Smooth muscle cell (in vitro differentiated cells): ENCODE measurements around the gene ADGRG2. TPM values are rescaled to one million over a fixed set of nuclear protein-coding genes. Genes with fewer than 3 reads are reported as not detected.

Experiments
- DNase-seq: peaks from one replicate; lab custom pipeline; 2025; ENCODE audit not compliant: unreplicated experiment; lab: John Stamatoyannopoulos, UW
- H2AFZ ChIP-seq: fragments of 200-600 bp; sonication (generic); 2 replicates; pipeline ENCODE4 v1.6.0; 2016; ENCODE audit warnings: antibody characterized with exemption, low read depth, mild to moderate bottlenecking
- H3F3A ChIP-seq: fragments of 200-600 bp; sonication (generic); 2 replicates; pipeline ENCODE4 v1.6.0; 2017; ENCODE audit warnings: antibody characterized with exemption, low read depth
- H3K27ac ChIP-seq: fragments of 200-600 bp; sonication (generic); 2 replicates; pipeline ENCODE4 v1.5.1; 2016; ENCODE audit warnings: low read depth, mild to moderate bottlenecking
- H3K27me3 ChIP-seq: fragments of 200-600 bp; sonication (generic); 2 replicates; pipeline ENCODE4 v1.6.1; 2016; ENCODE audit warnings: low read depth, mild to moderate bottlenecking
- H3K36me3 ChIP-seq: fragments of 200-600 bp; sonication (generic); 2 replicates; pipeline ENCODE4 v1.5.1; 2016; ENCODE audit warnings: low read depth
- H3K4me1 ChIP-seq: fragments of 200-600 bp; sonication (generic); 2 replicates; pipeline ENCODE4 v1.5.1; 2016; ENCODE audit warnings: low read depth
- H3K4me2 ChIP-seq: fragments of 200-600 bp; sonication (generic); 2 replicates; pipeline ENCODE4 v1.6.0; 2016; ENCODE audit warnings: mild to moderate bottlenecking
- H3K4me3 ChIP-seq: fragments of 200-600 bp; sonication (generic); 2 replicates; pipeline ENCODE4 v1.5.1; 2016; ENCODE audit warnings: mild to moderate bottlenecking
- H3K79me2 ChIP-seq: fragments of 200-600 bp; sonication (generic); 2 replicates; pipeline ENCODE4 v1.6.0; 2016; ENCODE audit warnings: low read depth, mild to moderate bottlenecking
- H3K9ac ChIP-seq: fragments of 200-600 bp; sonication (generic); 2 replicates; pipeline ENCODE4 v1.6.0; 2016; ENCODE audit warnings: low read depth
- H3K9me3 ChIP-seq: fragments of 200-600 bp; sonication (generic); replicated peaks from 2 replicates; pipeline ENCODE4 v1.5.1; 2016; ENCODE audit warnings: low read depth
- H4K20me1 ChIP-seq: fragments of 200-600 bp; sonication (generic); 2 replicates; pipeline ENCODE4 v1.6.0; 2016; ENCODE audit warnings: low read depth
- CTCF ChIP-seq: fragments of 200-600 bp; sonication (generic); IDR thresholded peaks from 2 replicates; pipeline ENCODE4 v1.5.1; 2017; ENCODE audit warnings: borderline replicate concordance, mild to moderate bottlenecking, antibody characterized with exemption; ENCODE audit not compliant: insufficient read depth, poor library complexity, severe bottlenecking
- WGBS: methylation state at CpG from one replicate; pipeline ENCODE4 v1.1.7; 2016; ENCODE audit warnings: low lambda C conversion rate; 5-methylcytosine and 5-hydroxymethylcytosine counted together
- polyA plus RNA-seq: library from polyadenylated mRNA; unstranded; fragments of >200 nt; fragmentation: Nextera tagmentation; extraction: Ambion mirVana; gene quantifications from 2 replicates; pipeline ENCODE4 v1.2.1, GENCODE V29; 2016
- total RNA-seq: library from RNA; depleted of rRNA; stranded (reverse); fragments of >200 nt; gene quantifications from 2 replicates; pipeline ENCODE4 v1.2.3, GENCODE V29; 2014

Gene ADGRG2
- total and polyA plus RNA-seq, 2 experiments from 2014 or later: 0.09 TPM; not detected in 1

- WGBS: 76% methylated on average over 6 of the region's 6 CpGs
- Histone ChIP-seq H3K9ac (no peak overlapping the region), H2AFZ (no peak overlapping the region), H3F3A (no peaks in the 10 kb centered on the region), H3K79me2 (no peaks in the 10 kb centered on the region), H3K4me3 (no peak overlapping the region), H3K4me1 (no peaks in the 10 kb centered on the region), H3K27me3 (no peaks in the 10 kb centered on the region), H3K27ac (no peak overlapping the region), H3K36me3 (no peaks in the 10 kb centered on the region), H3K9me3 (peaks cover 3% of the 10 kb centered on the region), H4K20me1 (no peaks in the 10 kb centered on the region), H3K4me2 (no peak overlapping the region)
- TF ChIP-seq CTCF: no peak
- no peak for DNase-seq
Observed at GRCh38 chrX:19034025-19034424, 88.2 kb downstream of the ADGRG2 start.

DNA sequence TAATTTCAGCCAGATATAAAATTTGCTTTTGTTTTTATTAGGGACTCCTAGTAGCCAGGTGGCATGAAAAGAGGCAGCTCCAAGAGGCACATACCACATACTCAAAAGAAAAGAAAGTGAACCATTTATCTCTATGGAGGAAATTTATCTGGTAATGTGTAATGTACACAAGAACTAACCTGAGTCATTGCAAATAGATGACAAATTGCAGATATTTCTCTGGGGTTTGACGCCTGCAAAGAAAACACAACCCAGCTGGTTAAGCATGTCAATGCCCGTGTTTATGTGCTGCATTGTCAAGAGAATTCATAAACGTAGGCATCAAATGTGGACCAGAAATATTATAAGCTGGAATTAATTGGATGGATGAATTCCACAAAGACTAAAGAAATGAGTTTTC lies 91.5 kb downstream of the ADGRG2 start:
- no peak for DNase-seq
- Histone ChIP-seq H4K20me1 (no peaks in the 10 kb centered on the region), H3F3A (no peaks in the 10 kb centered on the region), H3K27ac (no peak overlapping the region), H3K4me3 (no peak overlapping the region), H3K4me2 (no peak overlapping the region), H3K9me3 (peaks cover 3% of the 10 kb centered on the region), H3K36me3 (no peaks in the 10 kb centered on the region), H3K27me3 (no peaks in the 10 kb centered on the region), H3K9ac (no peak overlapping the region), H3K79me2 (no peaks in the 10 kb centered on the region), H2AFZ (no peak overlapping the region), H3K4me1 (no peaks in the 10 kb centered on the region)
- 69% methylated on average over 3 of the region's 3 CpGs for WGBS
- TF ChIP-seq CTCF: no peak

- Histone ChIP-seq H3K4me1 (no peaks in the 10 kb centered on the region), H4K20me1 (no peaks in the 10 kb centered on the region), H3F3A (no peaks in the 10 kb centered on the region), H3K27me3 (no peaks in the 10 kb centered on the region), H3K9me3 (peaks cover 3% of the 10 kb centered on the region), H3K9ac (no peak overlapping the region), H3K36me3 (no peaks in the 10 kb centered on the region), H3K4me2 (no peak overlapping the region), H3K4me3 (no peak overlapping the region), H3K27ac (no peak overlapping the region), H2AFZ (no peak overlapping the region), H3K79me2 (no peaks in the 10 kb centered on the region)
- TF ChIP-seq CTCF: no peak
- DNase-seq: no peak
- WGBS: 77% methylated on average over 6 of the region's 6 CpGs
Observed at GRCh38 chrX:19028560-19028959, 93.7 kb downstream of the ADGRG2 start.

GRCh38 chrX:19024366-19024765 lies 97.9 kb downstream of the ADGRG2 start:
- no peak for TF ChIP-seq CTCF
- Histone ChIP-seq H3K4me2 (no peak overlapping the region), H3K27me3 (no peaks in the 10 kb centered on the region), H3K27ac (no peak overlapping the region), H4K20me1 (no peaks in the 10 kb centered on the region), H3K36me3 (no peaks in the 10 kb centered on the region), H3F3A (no peaks in the 10 kb centered on the region), H3K79me2 (no peaks in the 10 kb centered on the region), H3K4me3 (no peak overlapping the region), H3K9ac (no peak overlapping the region), H2AFZ (no peak overlapping the region), H3K4me1 (no peaks in the 10 kb centered on the region), H3K9me3 (no peaks in the 10 kb centered on the region)
- no peak for DNase-seq
- 67% methylated on average over 4 of the region's 4 CpGs for WGBS
